ENCODE measurements around the gene ZNF223. TPM values are rescaled to one million over a fixed set of nuclear protein-coding genes. Genes with fewer than 3 reads are reported as not detected.

The ZNF223 gene
- total RNA-seq, 1 experiment from 2014 or later, result 9.9 TPM

- POLR2A ChIA-PET, result no interaction called here
- H3K36me3 Mint-ChIP-seq (ENCODE audit: insufficient read depth, unreplicated experiment), result peaks cover 26% of the 10 kb centered on the region
- no peak overlapping the region for H3K27ac Mint-ChIP-seq (ENCODE audit: unreplicated experiment)
- no peak for TF ChIP-seq CTCF (IDR thresholded peaks at IDR 0.05; ENCODE audit: insufficient read depth in 1 of 2, low read depth in 1 of 2, low read length in 1 of 2, severe bottlenecking in 1 of 2, unreplicated experiment in 1 of 2)
- Histone ChIP-seq H3K27me3 (replicated peaks; ENCODE audit: control insufficient read depth, insufficient read depth, low read length) (no peaks in the 10 kb centered on the region), H3K4me1 (no peaks in the 10 kb centered on the region; the same call in 1 of the 2 replicates), H3K9me3 (peaks cover 20% of the 10 kb centered on the region), H3K36me3 (ENCODE audit: control insufficient read depth, insufficient read depth, low read length) (peaks cover 10% of the 10 kb centered on the region), H3K4me3 (ENCODE audit: low read depth, low read length) (no peak overlapping the region)
- H3K4me1 Mint-ChIP-seq (ENCODE audit: low read depth, unreplicated experiment), result peaks cover 8% of the 10 kb centered on the region
- CTCF ChIA-PET, result no interaction called here
- no peak overlapping the region for H3K4me3 Mint-ChIP-seq (ENCODE audit: unreplicated experiment)
- BruUV-seq (replicated peaks), result no TSS peak
- intact Hi-C loops (cut with micrococcal nuclease; ENCODE audit: unreplicated experiment), result no loop called here
- no peak for DNase-seq
- no peaks in the 10 kb centered on the region for H3K27me3 Mint-ChIP-seq (ENCODE audit: insufficient read depth, unreplicated experiment)
- H3K9me3 Mint-ChIP-seq (ENCODE audit: unreplicated experiment), result peaks cover 49% of the 10 kb centered on the region
These were observed 44.4 kb upstream of the ZNF223 start for GRCh38 chr19:44007473-44007872.

- H3K4me3 ChIP-seq (ENCODE audit: low read depth, low read length), result no peak overlapping the region
- no peak overlapping the region for H3K27ac Mint-ChIP-seq (ENCODE audit: unreplicated experiment)
- peaks cover 21% of the 10 kb centered on the region for H3K36me3 Mint-ChIP-seq (ENCODE audit: insufficient read depth, unreplicated experiment)
- no peak overlapping the region for H3K4me3 Mint-ChIP-seq (ENCODE audit: unreplicated experiment)
- BruUV-seq (replicated peaks), result no TSS peak
- no peaks in the 10 kb centered on the region for H3K4me1 ChIP-seq
- intact Hi-C loops (cut with micrococcal nuclease; ENCODE audit: unreplicated experiment), result no loop called here
- DNase-seq, result no peak
- no peaks in the 10 kb centered on the region for H3K27me3 Mint-ChIP-seq (ENCODE audit: insufficient read depth, unreplicated experiment)
- ChIA-PET CTCF (no interaction called here), POLR2A (no interaction called here)
- TF ChIP-seq CTCF (IDR thresholded peaks at IDR 0.05; ENCODE audit: insufficient read depth in 1 of 2, low read depth in 1 of 2, low read length in 1 of 2, severe bottlenecking in 1 of 2, unreplicated experiment in 1 of 2), result no peak
- H3K4me1 Mint-ChIP-seq (ENCODE audit: low read depth, unreplicated experiment), result no peaks in the 10 kb centered on the region
- peaks cover 20% of the 10 kb centered on the region for H3K9me3 ChIP-seq
- H3K9me3 Mint-ChIP-seq (ENCODE audit: unreplicated experiment), result peaks cover 51% of the 10 kb centered on the region
- H3K36me3 ChIP-seq (ENCODE audit: control insufficient read depth, insufficient read depth, low read length), result peaks cover 10% of the 10 kb centered on the region
- H3K27me3 ChIP-seq (replicated peaks; ENCODE audit: control insufficient read depth, insufficient read depth, low read length), result no peaks in the 10 kb centered on the region
These were observed 41.4 kb upstream of the ZNF223 start for GRCh38 chr19:44010468-44010867.

GRCh38 chr19:44019498-44019897, 32.3 kb upstream of the ZNF223 start:
- Histone ChIP-seq H3K4me1 (peaks cover under 1% of the 10 kb centered on the region; the same call in 1 of the 2 replicates), H3K4me3 (ENCODE audit: low read depth, low read length) (no peak overlapping the region), H3K27me3 (replicated peaks; ENCODE audit: control insufficient read depth, insufficient read depth, low read length) (no peaks in the 10 kb centered on the region), H3K36me3 (ENCODE audit: control insufficient read depth, insufficient read depth, low read length) (no peaks in the 10 kb centered on the region), H3K9me3 (peaks cover 4% of the 10 kb centered on the region; the same call in 1 of the 2 replicates)
- POLR2A ChIA-PET, result no interaction called here
- Mint-ChIP-seq H3K36me3 (ENCODE audit: insufficient read depth, unreplicated experiment) (no peaks in the 10 kb centered on the region), H3K4me3 (ENCODE audit: unreplicated experiment) (no peak overlapping the region), H3K27ac (ENCODE audit: unreplicated experiment) (no peak overlapping the region), H3K9me3 (ENCODE audit: unreplicated experiment) (peaks cover 41% of the 10 kb centered on the region), H3K27me3 (ENCODE audit: insufficient read depth, unreplicated experiment) (peaks cover 9% of the 10 kb centered on the region), H3K4me1 (ENCODE audit: low read depth, unreplicated experiment) (no peaks in the 10 kb centered on the region)
- no peak for TF ChIP-seq CTCF (IDR thresholded peaks at IDR 0.05; ENCODE audit: insufficient read depth in 1 of 2, low read depth in 1 of 2, low read length in 1 of 2, severe bottlenecking in 1 of 2, unreplicated experiment in 1 of 2)
- intact Hi-C loops (cut with micrococcal nuclease; ENCODE audit: unreplicated experiment), result no loop called here
- no TSS peak for BruUV-seq (replicated peaks)
- DNase-seq, result no peak
- CTCF ChIA-PET, result no interaction called here

Data from Caco-2 (cell line).